Lung microvascular endothelial cell (primary cell): Measurements from ENCODE around the gene XXYLT1. TPM values are rescaled to one million over a fixed set of nuclear protein-coding genes. Genes with fewer than 3 reads are reported as not detected.
A peak's percentile ranks its signal among the peaks of the same experiment; 100 is the strongest.
"Not testable (repeated sequence)": the region's sequence is repeated elsewhere in the genome, so short reads cannot be mapped to it uniquely, and the experiment has no call there.

ENCODE experiments used
- DNase-seq, 2 donors: peaks; one replicate each; pipeline versions ENCODE4 v3.0.0 to v3.0.0-alpha.2; 2010; ENCODE audit warnings: low read depth in 2 of 2
- total RNA-seq: library from RNA; depleted of rRNA; stranded (reverse); fragments of >200 nt; gene quantifications from 2 replicates; pipeline ENCODE4 v1.2.1, GENCODE V29; 2014

Gene XXYLT1
- total RNA-seq, 1 donor from 2014 or later = 24.6 TPM

DNA sequence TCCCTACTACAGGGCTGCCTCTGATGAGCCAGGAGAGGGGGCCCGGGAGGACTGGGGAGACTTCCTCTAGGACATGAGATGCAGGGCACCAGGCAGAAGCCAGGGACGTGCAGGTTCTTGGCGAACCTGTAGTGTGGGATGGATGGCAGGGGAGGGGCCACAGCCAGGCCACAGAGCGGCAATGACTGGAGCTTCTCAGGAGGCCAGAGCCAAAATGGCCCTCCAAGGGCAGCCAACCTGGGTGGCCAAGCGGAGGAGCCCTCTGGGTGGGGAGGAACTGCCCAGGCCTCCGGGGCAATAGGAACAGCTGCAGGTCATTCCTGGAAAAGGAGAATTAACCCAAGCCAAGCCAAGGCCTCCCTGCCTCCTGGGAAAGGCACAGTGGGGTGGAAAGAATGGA is 224.5 kb downstream of the XXYLT1 start:
- no peak for DNase-seq

DNA sequence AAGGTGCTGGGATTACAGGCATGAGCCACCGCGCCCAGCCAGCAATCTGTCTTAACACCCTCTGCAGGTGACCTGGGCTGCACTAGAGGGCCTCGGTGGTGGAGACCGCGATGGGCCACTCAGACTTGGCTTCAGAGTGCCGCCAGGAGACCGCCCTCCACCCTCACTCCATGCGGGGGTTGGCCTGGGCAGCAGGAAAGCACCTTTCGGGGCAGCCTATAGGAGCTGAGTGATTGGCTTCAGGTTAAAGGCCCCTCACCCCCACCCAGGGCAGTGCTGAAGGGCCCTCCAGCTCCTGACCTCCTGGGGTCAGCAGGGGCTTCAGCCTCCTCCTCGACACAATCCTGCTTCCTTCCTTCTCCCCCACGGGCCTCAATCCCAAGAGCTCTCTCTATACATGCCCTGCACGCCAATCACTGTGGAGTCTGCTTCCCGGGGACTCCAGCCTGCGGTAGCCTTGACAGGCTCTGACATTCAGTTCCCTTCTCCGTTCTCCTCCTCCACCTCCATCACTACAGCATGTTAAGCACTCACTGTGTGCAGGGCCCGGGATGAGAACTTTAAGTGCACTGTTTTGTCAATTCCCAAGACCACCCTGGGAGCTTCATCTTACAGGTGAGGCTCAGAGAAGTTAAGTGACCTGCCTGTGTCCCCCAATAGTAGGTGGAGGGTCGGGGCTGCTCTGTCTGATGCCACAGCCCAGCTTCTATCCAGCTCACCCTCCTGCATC is 225.3 kb downstream of the XXYLT1 start:
- no peak for DNase-seq

DNA sequence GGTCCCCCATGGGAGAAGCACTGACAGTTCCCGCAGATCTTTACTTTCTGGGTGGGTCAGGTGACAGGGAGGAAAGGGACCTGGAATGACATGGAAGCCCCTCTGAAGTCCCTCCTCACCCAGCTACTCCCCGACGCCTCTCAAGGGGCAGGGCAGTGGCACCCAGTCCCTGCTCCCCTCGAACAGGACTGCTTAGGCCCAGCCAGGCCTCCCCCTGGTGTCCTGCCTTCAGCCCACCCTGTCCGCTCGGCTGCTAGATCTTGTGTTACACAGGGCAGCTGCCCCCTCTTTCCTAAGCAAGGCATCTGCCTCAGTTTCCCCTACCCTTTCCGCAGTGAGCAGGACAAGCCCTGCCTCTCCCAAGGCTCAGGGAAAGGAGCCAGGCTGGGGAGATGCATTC is 226.5 kb downstream of the XXYLT1 start:
- no peak for DNase-seq

DNA sequence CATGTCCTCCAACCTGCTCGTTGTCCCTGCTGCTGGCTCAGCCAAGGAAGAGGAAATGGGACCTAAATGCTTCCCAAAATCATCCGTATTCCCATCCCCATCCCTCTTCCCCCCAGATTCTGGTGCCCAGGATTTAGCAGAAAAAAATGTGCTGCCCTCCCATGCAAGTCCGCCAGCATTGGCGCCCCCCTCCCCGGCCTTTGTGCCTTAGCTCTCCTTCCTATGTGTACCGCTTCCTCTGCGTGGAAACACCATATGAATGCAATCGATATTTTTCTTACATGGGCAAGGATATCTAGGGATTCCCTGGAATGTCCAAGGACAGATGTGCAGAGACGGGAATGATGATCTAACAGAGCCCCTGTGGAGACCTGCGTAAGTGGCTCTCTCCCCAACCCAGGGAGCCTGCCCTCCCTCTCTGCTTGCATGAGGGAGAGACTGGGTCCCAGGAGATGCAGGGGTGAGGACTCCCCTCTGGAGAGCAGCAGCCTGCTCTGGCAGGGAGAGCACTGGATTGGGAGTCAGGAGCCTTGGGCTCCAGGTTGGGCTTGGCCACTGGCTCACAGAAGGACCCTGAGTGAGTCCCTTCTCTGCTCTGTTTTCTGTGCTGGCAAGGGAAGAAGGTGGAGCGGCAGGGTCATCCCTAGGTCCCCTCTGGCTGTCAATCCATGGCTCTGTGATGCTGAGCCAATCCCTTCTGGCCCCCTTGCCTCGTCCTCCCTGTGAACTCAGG is 227.2 kb downstream of the XXYLT1 start:
- DNase-seq = no peak

DNA sequence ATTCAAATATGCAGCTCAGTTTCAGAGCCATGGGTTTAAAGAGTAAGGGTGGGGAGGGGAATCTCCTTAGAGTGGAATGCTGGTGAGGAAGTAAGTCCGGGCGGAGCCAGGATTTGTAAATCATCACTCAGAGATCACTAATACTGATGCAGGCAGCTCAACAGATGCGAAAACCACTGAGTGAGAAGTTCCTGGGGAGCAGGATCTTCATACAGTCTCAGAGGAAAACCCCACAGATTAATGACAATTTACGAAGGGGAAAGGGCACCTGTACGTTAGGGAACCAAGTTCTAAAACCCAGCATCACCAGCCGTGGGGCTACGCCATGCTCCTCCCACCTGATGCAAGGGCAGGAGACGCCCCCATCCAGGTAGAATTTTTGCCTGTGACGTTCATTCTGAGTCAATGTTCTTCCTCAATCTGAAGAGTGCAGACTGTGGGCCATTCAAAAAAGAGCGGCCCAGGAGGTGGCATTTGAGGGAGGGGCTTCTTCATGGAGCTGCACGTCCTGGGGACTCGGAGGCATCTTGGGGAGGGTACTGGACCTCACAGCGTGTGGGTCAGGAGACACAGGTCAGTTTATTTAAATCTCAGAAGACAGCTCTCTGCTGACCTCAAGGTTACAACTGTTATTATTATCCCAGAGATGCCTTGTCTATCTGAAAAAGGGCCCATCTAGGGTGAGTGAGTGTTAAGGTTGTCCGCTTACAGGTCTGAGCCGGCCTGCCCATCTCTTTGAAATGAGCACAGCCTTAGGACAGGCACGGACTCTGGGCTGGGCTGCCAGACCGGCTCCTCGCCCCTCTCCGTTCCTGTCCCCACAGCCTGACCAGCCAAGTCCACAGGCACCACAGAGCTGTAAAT is 228.0 kb downstream of the XXYLT1 start:
- no peak for DNase-seq

DNA sequence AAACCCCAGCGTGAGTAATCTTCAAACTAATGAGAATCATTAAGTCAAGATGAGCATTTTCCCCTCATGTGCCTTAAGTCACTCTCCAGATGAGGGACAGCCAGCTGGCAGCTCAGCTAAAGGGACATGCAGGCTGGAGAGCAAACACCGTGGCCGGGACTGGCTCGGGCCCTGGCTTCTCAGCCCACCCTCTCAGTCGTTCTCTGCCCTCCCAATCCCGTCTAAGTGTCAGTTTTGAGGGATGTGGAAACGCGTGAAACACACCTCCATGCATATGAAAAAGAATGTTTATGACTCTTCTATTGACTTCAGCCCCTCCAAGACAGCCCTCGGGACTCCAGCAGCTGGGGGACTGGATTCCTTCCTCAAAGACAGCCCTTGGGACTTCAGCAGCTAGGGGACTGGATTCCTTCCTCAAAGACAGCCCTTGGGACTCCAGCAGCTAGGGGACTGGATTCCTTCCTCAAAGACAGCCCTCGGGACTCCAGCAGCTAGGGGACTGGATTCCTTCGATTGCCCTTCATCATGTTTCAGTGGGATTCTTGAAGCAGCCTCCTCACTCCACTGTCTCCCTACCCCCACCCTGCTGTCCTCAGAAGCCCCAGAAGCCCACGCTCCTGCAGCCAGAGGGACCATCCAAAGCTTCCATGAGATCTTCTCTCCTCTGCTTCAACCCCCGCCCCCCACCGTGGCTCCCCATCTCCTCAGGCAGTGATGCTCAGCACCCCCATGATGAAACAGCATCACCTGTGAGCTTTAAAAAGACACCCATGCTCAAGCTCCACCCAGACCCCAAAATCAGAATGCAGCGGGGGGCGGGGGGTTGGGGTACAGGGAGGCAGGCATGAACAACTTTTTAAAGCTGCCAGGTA is 228.9 kb downstream of the XXYLT1 start:
- no peak for DNase-seq

DNA sequence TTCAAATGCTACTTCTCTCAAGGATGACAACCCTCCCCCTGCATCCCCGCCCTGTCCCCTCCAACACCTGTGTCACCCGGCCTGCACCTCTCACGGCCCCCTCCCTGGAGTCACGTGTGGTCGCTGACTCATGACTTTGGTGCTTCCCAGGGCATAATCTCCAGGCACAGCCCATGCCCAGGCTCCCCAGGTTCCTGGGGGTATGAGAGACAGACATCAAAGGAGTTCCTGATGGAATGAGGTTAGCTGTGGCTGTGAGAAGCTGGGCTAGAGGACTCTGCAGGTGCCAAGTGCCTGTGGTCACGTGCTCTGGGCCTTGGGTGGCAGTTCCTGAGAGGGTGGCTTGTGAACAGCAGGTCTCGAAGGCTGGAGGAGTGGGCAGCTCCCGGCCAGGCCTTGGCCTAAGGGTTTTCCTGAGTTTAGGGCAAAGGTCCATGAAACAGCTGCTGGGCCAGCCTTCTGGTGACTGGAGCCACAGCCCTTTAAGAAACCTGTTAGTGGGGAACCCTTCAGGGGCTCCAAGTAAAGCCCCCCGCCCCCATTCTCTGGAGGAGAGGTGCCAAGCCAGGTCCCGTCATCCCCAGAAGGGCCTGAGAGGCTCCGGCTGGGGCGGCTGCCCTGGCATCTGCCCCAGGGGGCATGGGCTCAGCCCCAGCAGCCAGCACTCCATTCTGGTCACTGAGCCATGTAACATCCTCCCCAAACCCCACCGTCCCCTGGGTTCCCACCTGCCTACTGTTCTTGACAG is 230.0 kb downstream of the XXYLT1 start:
- no peak for DNase-seq

DNA sequence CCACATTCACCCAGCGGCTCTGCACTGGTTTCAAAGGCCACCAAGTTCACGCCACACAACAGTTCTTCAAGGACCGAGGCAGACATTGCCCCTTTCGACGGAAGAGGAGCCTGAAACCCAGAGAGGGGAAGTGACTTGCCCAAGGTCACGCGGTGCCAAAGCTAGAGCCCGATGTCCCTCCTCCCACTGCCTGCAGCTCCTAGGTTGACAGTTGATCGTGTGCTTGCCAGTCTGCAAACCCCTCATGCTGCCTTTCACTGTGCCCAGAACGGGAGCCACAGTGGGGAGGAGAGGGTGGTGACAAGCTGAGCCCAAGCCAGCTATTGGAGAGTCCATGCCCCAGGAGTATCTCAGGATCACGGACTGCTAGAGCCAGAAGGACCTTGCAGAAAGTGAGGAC is 230.9 kb downstream of the XXYLT1 start:
- no peak for DNase-seq

DNA sequence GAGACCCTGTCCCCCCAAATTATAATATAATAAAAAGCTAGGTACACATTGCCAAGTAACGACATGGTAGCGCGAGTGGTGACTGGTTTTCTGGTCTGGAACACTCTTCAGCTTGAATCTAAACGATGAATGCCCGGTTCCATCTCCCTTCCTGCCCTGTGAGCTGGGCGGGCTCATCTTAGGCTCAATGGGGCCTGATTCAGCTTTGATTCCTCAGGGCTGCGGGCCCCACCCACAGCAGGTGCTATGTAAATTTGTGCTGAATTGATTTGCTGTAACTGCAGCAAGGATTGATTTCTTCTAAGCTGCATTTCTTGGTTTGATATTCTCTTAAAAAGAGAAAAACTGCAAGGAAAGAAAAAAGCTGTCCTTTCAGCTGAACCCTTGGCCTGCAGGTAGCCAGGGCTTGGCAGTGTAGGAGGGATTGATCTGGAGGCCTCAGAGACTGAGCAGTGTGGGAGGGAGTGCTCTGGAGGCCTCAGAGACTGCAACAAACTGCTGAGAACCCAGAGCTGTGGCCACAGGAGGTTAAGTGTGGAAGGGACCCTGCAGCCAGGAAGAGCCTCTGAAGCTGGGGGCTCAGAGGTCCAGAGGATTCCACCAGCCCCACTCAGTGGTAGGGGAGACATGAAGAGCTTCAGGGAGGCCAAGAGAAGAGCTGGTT is 231.6 kb downstream of the XXYLT1 start:
- no peak for DNase-seq

DNA sequence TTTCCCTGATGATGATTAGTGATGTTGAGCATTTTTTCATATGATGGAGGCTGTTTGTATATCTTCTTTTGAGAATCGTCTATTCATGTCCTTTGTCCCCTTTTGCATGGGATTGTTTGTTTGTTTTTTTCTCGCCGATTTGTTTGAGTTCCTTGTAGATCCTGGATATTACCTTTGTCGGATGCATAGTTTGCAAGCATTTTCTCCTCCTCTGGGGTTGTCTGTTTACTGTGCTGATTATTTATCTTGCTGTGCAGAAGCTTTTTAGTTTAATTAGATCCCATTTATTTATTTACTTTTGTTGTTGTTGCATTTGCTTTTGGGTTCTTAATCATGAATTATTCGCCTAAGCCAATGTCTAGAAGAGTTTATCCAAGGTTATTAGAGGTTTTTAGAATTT is 232.8 kb downstream of the XXYLT1 start:
- DNase-seq = no peak

DNA sequence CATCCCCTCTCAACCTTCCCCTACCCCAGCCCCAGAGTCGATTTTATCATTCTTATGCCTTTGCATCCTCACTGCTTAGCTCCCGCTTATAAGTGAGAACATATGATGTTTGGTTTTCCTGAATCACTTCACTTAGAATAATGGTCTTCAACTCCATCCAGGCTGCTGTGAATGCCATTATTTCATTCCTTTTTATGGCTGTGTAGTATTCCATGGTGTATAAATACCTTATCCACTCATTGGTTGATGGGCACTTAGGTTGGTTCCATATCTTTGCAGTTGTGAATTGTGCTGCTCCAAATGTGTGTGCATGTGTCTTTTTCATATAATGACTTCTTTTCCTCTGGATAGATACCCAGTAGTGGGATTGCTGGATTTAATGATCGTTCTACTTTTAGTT is 233.4 kb downstream of the XXYLT1 start:
- DNase-seq = not testable (repeated sequence)

DNA sequence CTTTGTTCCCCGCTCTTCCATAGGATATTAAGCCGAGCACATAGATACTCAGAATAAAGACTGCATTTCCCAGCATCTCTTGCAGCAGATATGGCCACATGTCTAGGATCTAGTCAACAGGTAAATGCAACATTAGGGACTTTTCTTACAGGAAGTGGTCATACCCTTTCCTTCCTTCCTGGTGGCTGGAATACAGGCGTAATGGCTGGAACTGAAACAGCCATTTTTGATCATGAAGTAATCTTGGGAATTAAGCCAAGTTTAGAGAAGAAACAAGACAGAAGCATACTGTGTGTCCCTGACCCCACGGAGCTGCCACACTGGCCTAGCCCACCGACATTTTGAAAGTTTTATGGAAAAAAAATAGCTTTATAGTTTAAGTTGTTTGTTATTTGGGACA is 234.0 kb downstream of the XXYLT1 start:
- DNase-seq = no peak

DNA sequence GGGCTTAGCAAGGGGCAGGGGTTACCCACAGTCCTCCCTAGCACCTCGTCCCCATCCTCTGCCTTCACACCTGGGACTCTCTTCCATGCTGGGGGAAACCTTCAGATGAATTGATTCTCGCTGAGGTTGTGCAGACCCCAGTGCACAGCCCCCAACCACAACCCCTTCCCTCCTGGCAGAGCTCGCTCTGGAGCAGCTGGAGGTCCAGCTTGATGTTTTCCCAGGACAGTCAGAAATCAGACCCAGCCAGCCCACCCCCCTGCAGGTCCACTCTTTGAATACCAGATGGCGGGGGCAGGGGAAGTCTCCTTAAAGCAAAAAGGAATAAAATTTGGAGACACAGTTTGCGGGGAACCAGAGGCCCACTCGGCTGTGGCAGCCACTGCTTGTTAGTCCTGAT is 234.4 kb downstream of the XXYLT1 start:
- no peak for DNase-seq

DNA sequence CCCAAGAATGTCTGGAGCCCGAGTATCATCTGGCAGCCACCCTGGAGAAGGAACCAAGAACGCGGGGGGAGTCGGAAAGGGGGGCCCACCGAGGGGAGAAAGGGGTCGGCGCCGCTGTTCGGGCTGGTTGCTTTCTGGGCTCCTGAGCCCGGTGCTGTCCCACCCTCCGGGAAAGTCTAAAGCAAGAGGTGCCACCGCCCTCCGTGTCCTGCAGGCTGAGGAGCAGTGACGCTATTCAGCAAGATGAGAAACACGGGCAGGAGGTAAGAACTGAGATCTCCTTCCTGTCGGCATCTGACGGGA is 234.8 kb downstream of the XXYLT1 start:
- no peak for DNase-seq

DNA sequence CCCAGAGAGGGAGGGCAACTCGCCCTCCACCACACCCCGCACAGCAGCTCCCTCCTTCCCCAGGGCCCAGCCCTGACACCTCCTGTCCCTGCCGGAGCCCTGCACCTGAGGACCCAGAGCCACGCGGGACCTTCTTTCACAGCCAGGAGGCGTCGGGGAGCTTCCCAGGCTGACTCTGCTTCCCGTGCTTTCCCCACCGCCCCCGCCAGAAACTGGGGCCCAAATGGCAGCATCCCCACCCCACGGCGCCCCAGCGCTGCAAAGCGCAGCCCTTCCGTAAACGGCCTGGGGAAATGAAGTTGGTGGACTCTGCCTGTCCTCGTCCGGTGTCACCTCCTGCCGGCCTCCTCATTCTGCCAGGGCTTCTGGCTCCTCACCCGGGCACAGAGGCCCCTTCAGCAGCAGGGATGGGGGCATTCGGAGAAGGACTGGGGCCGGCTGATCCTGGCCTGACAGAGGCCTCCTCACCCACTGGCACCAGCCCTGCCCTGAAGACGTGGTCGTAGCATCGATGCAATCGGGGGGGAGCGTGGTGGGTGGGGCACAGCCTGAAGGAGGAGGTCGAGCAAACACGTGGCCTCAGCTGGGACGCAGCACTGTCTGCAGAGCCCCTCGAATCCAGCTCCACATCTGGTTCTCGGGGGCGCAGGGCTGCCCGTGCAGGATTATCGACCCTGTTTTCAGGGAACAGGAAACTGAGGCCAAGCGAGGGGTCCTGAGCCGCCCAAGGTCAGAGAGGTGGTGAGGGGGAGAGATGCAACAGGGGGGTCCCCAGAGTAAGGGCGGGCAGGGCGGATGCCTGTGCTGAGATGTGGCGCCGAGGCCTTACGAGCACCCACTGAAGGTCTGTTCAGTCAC is 235.4 kb downstream of the XXYLT1 start:
- peak in 1 of 2 donors; percentile 38 for DNase-seq

DNA sequence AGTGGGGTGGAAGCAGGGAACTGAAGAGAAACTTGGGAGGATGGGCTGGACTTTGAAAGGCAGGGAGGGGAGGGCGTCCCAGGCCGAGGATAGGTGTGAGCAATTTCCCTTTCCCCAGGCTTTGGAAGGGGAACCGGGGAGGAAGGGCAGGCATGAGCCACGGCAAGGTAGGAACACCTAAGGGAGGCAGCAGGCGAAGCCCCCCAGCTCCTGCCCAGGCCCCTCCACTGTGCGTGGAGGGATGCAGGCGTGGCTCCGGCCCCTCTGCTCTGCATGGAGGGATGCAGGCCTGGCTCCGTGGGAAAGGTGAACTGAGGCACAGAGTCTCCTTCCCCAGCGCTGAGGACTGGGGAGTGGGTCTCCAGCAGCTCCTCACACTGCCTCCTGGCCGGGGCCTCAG is 236.4 kb downstream of the XXYLT1 start:
- DNase-seq = no peak

DNA sequence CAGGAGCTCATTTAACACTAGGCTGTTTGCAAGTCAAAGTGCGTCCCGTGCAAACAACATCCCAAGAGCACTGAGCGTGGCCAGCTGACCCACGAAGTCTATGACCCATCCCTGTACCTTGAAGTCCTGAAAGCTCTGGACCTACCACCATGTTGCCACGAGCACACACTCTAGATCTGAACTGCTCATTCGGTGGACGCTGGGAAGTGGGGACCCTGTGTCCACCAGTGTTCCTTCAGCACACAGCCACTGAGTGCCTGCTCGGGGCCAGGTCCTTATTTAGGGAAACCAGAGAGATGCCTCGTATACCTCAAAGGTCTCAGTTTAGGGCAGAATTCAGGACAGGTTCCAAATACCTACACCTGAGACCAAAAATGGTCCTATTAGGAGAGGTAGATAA is 236.9 kb downstream of the XXYLT1 start:
- DNase-seq = no peak

DNA sequence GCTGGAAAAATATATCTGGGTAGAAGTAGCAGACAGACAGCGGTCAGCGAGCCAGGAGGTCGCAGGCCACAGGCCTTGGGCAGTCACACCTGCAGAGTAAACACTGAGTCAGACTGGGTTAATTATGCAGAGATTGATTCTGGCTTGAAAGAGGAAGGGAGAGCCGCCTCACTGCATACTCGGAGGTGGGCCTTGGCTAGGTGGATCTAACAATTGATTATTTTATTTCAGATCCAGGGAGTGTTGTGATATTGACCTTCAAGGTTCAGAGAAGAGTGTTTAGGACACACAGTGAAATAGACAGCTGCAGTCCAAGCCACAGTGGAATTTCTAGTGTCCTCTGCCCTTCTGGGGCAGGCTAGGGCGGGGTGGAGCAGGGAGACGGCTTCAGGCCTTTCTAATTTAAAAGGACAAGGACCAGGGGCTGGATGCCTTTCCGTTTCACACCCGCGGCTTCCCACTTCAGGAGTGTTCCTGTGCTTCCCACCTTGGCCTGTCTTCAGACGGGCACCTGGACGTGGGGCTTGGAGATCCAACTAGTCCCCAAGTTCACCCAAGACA is 237.3 kb downstream of the XXYLT1 start:
- DNase-seq = peak; percentile 48 to 72

DNA sequence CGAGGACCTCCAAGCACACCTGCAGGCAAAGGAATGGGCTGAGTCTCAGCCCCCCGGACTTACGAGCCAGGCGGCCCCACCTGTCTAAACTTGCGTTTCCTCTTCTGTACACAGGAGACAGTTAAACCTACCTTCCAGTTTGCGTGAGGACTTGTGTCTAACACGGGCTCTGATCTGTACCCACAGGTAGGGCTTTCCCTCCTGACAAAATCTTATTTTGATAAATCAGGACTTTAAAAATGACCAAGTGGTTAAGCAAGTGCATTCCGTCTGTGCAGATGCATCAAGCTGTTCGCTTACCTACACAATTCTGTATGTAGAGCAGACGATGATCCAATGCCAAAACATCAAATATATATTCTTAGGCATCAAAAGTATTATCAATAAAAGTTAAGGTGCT is 238.0 kb downstream of the XXYLT1 start:
- DNase-seq = no peak
